Liver (tissue), 9 donors: ENCODE results near the gene DPY30. TPM values are rescaled to one million over a fixed set of nuclear protein-coding genes. Genes with fewer than 3 reads are reported as not detected.

Source experiments
- DNase-seq: peaks from one replicate; pipeline ENCODE4 v3.0.0-alpha.2; 2017; ENCODE audit warnings: low spot score
- H3K27ac ChIP-seq, 2 donors: one replicate each; pipeline ENCODE4 v1.7.0; 2013; ENCODE audit warnings: inconsistent platforms in 2 of 2, low read length in 2 of 2, control low read depth in 1 of 2, low read depth in 1 of 2, mild to moderate bottlenecking in 1 of 2
- H3K27me3 ChIP-seq, 4 donors: one replicate each; pipeline versions ENCODE4 v1.6.1 to v1.7.0; 2013; ENCODE audit warnings: low read length in 3 of 4, inconsistent platforms in 1 of 4, mild to moderate bottlenecking in 1 of 4, moderate library complexity in 1 of 4; ENCODE audit not compliant: control insufficient read depth in 4 of 4, insufficient read depth in 4 of 4
- H3K36me3 ChIP-seq, 4 donors: one replicate each; pipeline versions ENCODE4 v1.6.1 to v1.7.0; 2013; ENCODE audit warnings: low read length in 3 of 4, mild to moderate bottlenecking in 3 of 4, low read depth in 1 of 4, moderate library complexity in 1 of 4; ENCODE audit not compliant: control insufficient read depth in 4 of 4, insufficient read depth in 3 of 4
- H3K4me1 ChIP-seq, 4 donors: one replicate each; pipeline versions ENCODE4 v1.6.1 to v1.7.0; 2013; ENCODE audit warnings: low read length in 3 of 4, mild to moderate bottlenecking in 3 of 4, moderate library complexity in 1 of 4; ENCODE audit not compliant: control insufficient read depth in 4 of 4, insufficient read depth in 4 of 4
- H3K4me3 ChIP-seq, 3 donors: one replicate each; pipeline versions ENCODE4 v1.6.1 to v1.7.0; 2013; ENCODE audit warnings: low read length in 3 of 3, control low read depth in 1 of 3, low read depth in 1 of 3, mild to moderate bottlenecking in 1 of 3
- H3K9ac ChIP-seq, 2 donors: one replicate each; pipeline ENCODE4 v1.7.0; 2013; ENCODE audit warnings: low read length in 2 of 2, mild to moderate bottlenecking in 2 of 2, moderate library complexity in 2 of 2, control low read depth in 1 of 2, low read depth in 1 of 2
- H3K9me3 ChIP-seq, 4 donors: one replicate each; pipeline versions ENCODE4 v1.6.1 to v1.7.0; 2013; ENCODE audit warnings: low read length in 3 of 4; ENCODE audit not compliant: control insufficient read depth in 4 of 4
- EGR1 ChIP-seq, 2 donors: IDR thresholded peaks; 2 replicates each; pipeline ENCODE4 v1.6.1; 2016 to 2018; ENCODE audit warnings: antibody characterized with exemption in 2 of 2, low read depth in 2 of 2
- FOXA1 ChIP-seq: IDR thresholded peaks from 2 replicates; pipeline ENCODE4 v1.6.1; 2016; ENCODE audit warnings: antibody characterized with exemption
- FOXA2 ChIP-seq: IDR thresholded peaks from 2 replicates; pipeline ENCODE4 v1.6.1; 2016; ENCODE audit warnings: antibody characterized with exemption
- GABPA ChIP-seq, 2 donors: IDR thresholded peaks in 1 of 2; conservative IDR thresholded peaks in 1 of 2; 2 replicates each; pipeline ENCODE4 v1.6.1; 2016; ENCODE audit warnings: antibody characterized with exemption in 2 of 2, mild to moderate bottlenecking in 1 of 2, moderate library complexity in 1 of 2
- HNF4A ChIP-seq, 2 donors: conservative IDR thresholded peaks; 2 replicates each; pipeline ENCODE4 v1.6.1; 2016; ENCODE audit warnings: antibody characterized with exemption in 2 of 2, mild to moderate bottlenecking in 2 of 2
- NR2F2 ChIP-seq: IDR thresholded peaks from 2 replicates; pipeline ENCODE4 v1.6.1; 2016; ENCODE audit warnings: antibody characterized with exemption
- RXRA ChIP-seq, 2 donors: IDR thresholded peaks; 2 replicates each; pipeline ENCODE4 v1.6.1; 2017 to 2018; ENCODE audit warnings: antibody characterized with exemption in 2 of 2, mild to moderate bottlenecking in 1 of 2
- YY1 ChIP-seq: IDR thresholded peaks from 2 replicates; pipeline ENCODE4 v1.6.1; 2016; ENCODE audit warnings: antibody characterized with exemption, mild to moderate bottlenecking
- WGBS: extraction: QIAGEN DNeasy Blood & Tissue Kit; methylation state at CpG from one replicate; pipeline ENCODE4 v1.1.7; 2013; 5-methylcytosine and 5-hydroxymethylcytosine counted together
- polyA plus RNA-seq, 2 donors: library from polyadenylated mRNA; stranded (reverse) in 1 of 2; unstranded in 1 of 2; fragments of 200-250 nt in 1 of 2; fragments of >200 nt in 1 of 2; fragmentation: Nextera tagmentation in 1 of 2; extraction: Ambion mirVana in 1 of 2; gene quantifications; one replicate each; pipeline versions ENCODE4 v1.2.1 to v1.2.3, GENCODE V29; 2013 to 2015
- total RNA-seq, 2 donors: library from RNA; depleted of rRNA; stranded (reverse); fragments of >200 nt; gene quantifications; one replicate each; pipeline ENCODE4 v1.2.3, GENCODE V29; 2014
- TF ChIP-seq, protein P1 (sequence below): fragments of 150-350 bp; IDR thresholded peaks from 2 replicates; pipeline ENCODE4 v1.5.1; 2017; ENCODE audit warnings: improper control_type of control experiment, low read depth, low read length; ENCODE audit not compliant: missing input control
- TF ChIP-seq, protein P2 (sequence below): IDR thresholded peaks from 2 replicates; pipeline ENCODE4 v1.6.1; 2016; ENCODE audit warnings: antibody characterized with exemption
- TF ChIP-seq, protein P3 (sequence below): IDR thresholded peaks from 2 replicates; pipeline ENCODE4 v1.6.1; 2016; ENCODE audit warnings: antibody characterized with exemption
- TF ChIP-seq, protein P4 (sequence below): IDR thresholded peaks from 2 replicates; pipeline ENCODE4 v1.6.1; 2016; ENCODE audit warnings: antibody characterized with exemption
- TF ChIP-seq, protein P5 (sequence below): IDR thresholded peaks from 2 replicates; pipeline ENCODE4 v1.6.1; 2016; ENCODE audit warnings: antibody characterized with exemption, mild to moderate bottlenecking
- donor health status: healthy.
- donor health status: healthy.
- donor health status: healthy.
- donor health status: healthy.
- donor health status: healthy.

DPY30 gene
- total and polyA plus RNA-seq, 4 donors: 24.3 to 75.4 (median 34.5) TPM

DNA sequence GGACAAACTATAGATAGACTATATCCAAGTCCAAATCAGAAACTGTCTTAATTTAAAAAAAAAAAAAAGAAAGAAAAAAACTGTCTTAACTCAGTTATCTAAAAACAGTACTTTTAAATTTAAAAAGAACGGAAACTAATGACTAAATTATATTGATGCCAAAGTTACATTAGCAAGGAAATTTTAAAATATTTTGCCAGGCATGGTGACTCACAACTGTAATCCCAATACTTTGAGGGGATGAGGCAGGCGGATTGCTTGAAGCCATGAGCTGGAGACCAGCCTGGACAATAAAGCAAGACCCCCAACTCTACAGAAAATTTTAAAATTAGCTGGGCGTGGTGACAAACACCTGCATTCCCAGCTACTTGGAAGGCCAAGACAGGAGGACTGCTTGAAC, 59.6 kb downstream of the DPY30 start:
- DNase-seq: no peak
- no peak overlapping the region for H3K4me3 ChIP-seq
- no peaks in the 10 kb centered on the region for H3K27me3 ChIP-seq
- H3K9ac ChIP-seq: no peak overlapping the region
- H3K36me3 ChIP-seq: no peaks in the 10 kb centered on the region
- TF ChIP-seq YY1 (no peak), EGR1 (IDR thresholded peaks at IDR 0.05; ENCODE audit: low read depth in 2 of 2) (no peak), NR2F2 (no peak), FOXA2 (no peak), RXRA (IDR thresholded peaks at IDR 0.05) (no peak), FOXA1 (no peak)
- TF ChIP-seq, protein P1, sequence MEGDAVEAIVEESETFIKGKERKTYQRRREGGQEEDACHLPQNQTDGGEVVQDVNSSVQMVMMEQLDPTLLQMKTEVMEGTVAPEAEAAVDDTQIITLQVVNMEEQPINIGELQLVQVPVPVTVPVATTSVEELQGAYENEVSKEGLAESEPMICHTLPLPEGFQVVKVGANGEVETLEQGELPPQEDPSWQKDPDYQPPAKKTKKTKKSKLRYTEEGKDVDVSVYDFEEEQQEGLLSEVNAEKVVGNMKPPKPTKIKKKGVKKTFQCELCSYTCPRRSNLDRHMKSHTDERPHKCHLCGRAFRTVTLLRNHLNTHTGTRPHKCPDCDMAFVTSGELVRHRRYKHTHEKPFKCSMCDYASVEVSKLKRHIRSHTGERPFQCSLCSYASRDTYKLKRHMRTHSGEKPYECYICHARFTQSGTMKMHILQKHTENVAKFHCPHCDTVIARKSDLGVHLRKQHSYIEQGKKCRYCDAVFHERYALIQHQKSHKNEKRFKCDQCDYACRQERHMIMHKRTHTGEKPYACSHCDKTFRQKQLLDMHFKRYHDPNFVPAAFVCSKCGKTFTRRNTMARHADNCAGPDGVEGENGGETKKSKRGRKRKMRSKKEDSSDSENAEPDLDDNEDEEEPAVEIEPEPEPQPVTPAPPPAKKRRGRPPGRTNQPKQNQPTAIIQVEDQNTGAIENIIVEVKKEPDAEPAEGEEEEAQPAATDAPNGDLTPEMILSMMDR: no peak
- TF ChIP-seq, protein P2, sequence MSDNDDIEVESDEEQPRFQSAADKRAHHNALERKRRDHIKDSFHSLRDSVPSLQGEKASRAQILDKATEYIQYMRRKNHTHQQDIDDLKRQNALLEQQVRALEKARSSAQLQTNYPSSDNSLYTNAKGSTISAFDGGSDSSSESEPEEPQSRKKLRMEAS: no peak
- TF ChIP-seq, protein P3, sequence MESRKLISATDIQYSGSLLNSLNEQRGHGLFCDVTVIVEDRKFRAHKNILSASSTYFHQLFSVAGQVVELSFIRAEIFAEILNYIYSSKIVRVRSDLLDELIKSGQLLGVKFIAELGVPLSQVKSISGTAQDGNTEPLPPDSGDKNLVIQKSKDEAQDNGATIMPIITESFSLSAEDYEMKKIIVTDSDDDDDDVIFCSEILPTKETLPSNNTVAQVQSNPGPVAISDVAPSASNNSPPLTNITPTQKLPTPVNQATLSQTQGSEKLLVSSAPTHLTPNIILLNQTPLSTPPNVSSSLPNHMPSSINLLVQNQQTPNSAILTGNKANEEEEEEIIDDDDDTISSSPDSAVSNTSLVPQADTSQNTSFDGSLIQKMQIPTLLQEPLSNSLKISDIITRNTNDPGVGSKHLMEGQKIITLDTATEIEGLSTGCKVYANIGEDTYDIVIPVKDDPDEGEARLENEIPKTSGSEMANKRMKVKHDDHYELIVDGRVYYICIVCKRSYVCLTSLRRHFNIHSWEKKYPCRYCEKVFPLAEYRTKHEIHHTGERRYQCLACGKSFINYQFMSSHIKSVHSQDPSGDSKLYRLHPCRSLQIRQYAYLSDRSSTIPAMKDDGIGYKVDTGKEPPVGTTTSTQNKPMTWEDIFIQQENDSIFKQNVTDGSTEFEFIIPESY: no peak
- TF ChIP-seq, protein P4, sequence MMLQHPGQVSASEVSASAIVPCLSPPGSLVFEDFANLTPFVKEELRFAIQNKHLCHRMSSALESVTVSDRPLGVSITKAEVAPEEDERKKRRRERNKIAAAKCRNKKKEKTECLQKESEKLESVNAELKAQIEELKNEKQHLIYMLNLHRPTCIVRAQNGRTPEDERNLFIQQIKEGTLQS: no peak
- H3K27ac ChIP-seq: no peak overlapping the region
- H3K9me3 ChIP-seq: no peaks in the 10 kb centered on the region
- H3K4me1 ChIP-seq: peaks cover 0 to 12% (median 5%) of the 10 kb centered on the region in 4 donors
- 92% methylated on average over 3 of the region's 3 CpGs for WGBS

DNA sequence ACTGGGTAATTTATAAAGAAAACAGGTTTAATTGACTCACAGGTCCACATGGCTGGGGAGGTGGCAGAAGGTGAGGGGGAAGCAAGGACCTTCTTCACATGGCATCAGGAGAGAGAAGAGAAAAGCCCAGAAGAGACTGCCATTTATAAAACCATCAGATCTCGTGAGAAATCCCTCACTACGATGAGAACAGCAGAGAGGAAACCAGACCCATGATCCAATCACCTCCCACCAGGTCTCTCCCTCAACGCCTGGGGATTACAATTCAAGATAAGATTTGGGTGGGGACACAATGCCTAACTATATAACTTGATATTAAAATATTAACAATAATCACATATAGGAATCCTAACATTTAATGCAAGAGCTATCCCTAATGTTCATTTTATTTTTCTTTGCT, 60.6 kb downstream of the DPY30 start:
- H3K4me3 ChIP-seq: no peak overlapping the region
- H3K27ac ChIP-seq: no peak overlapping the region
- H3K4me1 ChIP-seq: peaks cover 0 to 12% (median 5%) of the 10 kb centered on the region in 4 donors
- no peak overlapping the region for H3K9ac ChIP-seq
- no peaks in the 10 kb centered on the region for H3K27me3 ChIP-seq
- TF ChIP-seq GABPA (IDR thresholded peaks at IDR 0.05 in 1 of 2, conservative IDR thresholded peaks at IDR 0.05 in 1 of 2) (no peak), HNF4A (conservative IDR thresholded peaks at IDR 0.05) (no peak)
- TF ChIP-seq, protein P5, sequence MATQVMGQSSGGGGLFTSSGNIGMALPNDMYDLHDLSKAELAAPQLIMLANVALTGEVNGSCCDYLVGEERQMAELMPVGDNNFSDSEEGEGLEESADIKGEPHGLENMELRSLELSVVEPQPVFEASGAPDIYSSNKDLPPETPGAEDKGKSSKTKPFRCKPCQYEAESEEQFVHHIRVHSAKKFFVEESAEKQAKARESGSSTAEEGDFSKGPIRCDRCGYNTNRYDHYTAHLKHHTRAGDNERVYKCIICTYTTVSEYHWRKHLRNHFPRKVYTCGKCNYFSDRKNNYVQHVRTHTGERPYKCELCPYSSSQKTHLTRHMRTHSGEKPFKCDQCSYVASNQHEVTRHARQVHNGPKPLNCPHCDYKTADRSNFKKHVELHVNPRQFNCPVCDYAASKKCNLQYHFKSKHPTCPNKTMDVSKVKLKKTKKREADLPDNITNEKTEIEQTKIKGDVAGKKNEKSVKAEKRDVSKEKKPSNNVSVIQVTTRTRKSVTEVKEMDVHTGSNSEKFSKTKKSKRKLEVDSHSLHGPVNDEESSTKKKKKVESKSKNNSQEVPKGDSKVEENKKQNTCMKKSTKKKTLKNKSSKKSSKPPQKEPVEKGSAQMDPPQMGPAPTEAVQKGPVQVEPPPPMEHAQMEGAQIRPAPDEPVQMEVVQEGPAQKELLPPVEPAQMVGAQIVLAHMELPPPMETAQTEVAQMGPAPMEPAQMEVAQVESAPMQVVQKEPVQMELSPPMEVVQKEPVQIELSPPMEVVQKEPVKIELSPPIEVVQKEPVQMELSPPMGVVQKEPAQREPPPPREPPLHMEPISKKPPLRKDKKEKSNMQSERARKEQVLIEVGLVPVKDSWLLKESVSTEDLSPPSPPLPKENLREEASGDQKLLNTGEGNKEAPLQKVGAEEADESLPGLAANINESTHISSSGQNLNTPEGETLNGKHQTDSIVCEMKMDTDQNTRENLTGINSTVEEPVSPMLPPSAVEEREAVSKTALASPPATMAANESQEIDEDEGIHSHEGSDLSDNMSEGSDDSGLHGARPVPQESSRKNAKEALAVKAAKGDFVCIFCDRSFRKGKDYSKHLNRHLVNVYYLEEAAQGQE: no peak
- no peak for DNase-seq
- 93% methylated on average over 3 of the region's 3 CpGs for WGBS
- no peaks in the 10 kb centered on the region for H3K36me3 ChIP-seq
- no peaks in the 10 kb centered on the region for H3K9me3 ChIP-seq
